Stomach (tissue), 9 donors: Measurements from ENCODE around the gene CCDC107. TPM values are rescaled to one million over a fixed set of nuclear protein-coding genes. Genes with fewer than 3 reads are reported as not detected.
A peak's percentile ranks its signal among the peaks of the same experiment; 100 is the strongest.
"Not testable (repeated sequence)": the region's sequence is repeated elsewhere in the genome, so short reads cannot be mapped to it uniquely, and the experiment has no call there.

ENCODE experiments used
- DNase-seq, 2 donors: peaks; one replicate each; pipeline versions ENCODE4 v3.0.0 to v3.0.0-alpha.2; 2013 to 2019
- H3K27ac ChIP-seq, 5 donors: fragments of 200-600 bp in 4 of 5; sonication (generic) in 4 of 5; one replicate each; pipeline ENCODE4 v1.5.1; 2013 to 2019; ENCODE audit warnings: mild to moderate bottlenecking in 1 of 5, moderate library complexity in 1 of 5
- H3K27me3 ChIP-seq, 3 donors: fragments of 200-600 bp; sonication (generic); one replicate each; pipeline ENCODE4 v1.5.1; 2017 to 2019; ENCODE audit warnings: mixed run types in 1 of 3
- H3K36me3 ChIP-seq, 4 donors: fragments of 200-600 bp; sonication (generic); 1 replicate in 3 of 4; 2 replicates in 1 of 4; pipeline ENCODE4 v1.5.1; 2016 to 2019
- H3K4me1 ChIP-seq, 4 donors: fragments of 200-600 bp; sonication (generic); one replicate each; pipeline ENCODE4 v1.5.1; 2016 to 2019
- H3K4me3 ChIP-seq, 4 donors: fragments of 200-600 bp; sonication (generic) in 3 of 4; one replicate each; pipeline ENCODE4 v1.5.1; 2016 to 2019; ENCODE audit warnings: mild to moderate bottlenecking in 1 of 4
- H3K9me3 ChIP-seq, 4 donors: fragments of 200-600 bp; sonication (generic); one replicate each; pipeline ENCODE4 v1.5.1; 2016 to 2019
- EP300 ChIP-seq: sonication (generic); formaldehyde crosslinking; IDR thresholded peaks from one replicate; pipeline ENCODE4 v1.6.1; 2017; ENCODE audit warnings: antibody characterized with exemption
- POLR2A ChIP-seq, 4 donors: fragments of 450-650 bp; IDR thresholded peaks; one replicate each; pipeline ENCODE4 v1.6.1; 2016; ENCODE audit warnings: antibody characterized with exemption in 4 of 4, control low read depth in 2 of 4, mild to moderate bottlenecking in 1 of 4, moderate library complexity in 1 of 4
- POLR2AphosphoS5 ChIP-seq, 3 donors: sonication (generic); formaldehyde crosslinking; IDR thresholded peaks; one replicate each; pipeline ENCODE4 v1.6.1; 2016; ENCODE audit warnings: antibody characterized with exemption in 3 of 3
- WGBS, 5 donors: extraction: QIAGEN DNeasy Blood & Tissue Kit in 3 of 5; methylation state at CpG; one replicate each; pipeline versions ENCODE4 v1.1.5 to v1.1.7; 2013 to 2018; 5-methylcytosine and 5-hydroxymethylcytosine counted together
- intact Hi-C: fragments of 100-400 bp; cut with DNase I; formaldehyde crosslinking; loops from one replicate; pipeline ENCODE4 v1.15.1; 2023; ENCODE audit warnings: low total_unique reads
- polyA plus RNA-seq, 3 donors: library from polyadenylated mRNA; stranded (reverse); fragments of 200-250 nt; gene quantifications; one replicate each; pipeline ENCODE4 v1.2.3, GENCODE V29; 2013
- total RNA-seq, 5 donors: library from RNA; depleted of rRNA; stranded (reverse); fragments of >200 nt; gene quantifications; one replicate each; pipeline versions ENCODE4 v1.1.0 to v1.2.3, GENCODE V29; 2014 to 2016
- TF ChIP-seq, protein P1 (sequence below), 7 experiments: fragments of 450-650 bp in 4 of 7; fragments of 200-600 bp in 3 of 7; sonication (generic) in 3 of 7; IDR thresholded peaks; one replicate each; pipeline ENCODE4 v1.5.1; 2016 to 2019; ENCODE audit warnings: antibody characterized with exemption in 7 of 7, control low read depth in 2 of 7, mild to moderate bottlenecking in 1 of 7
- donor health status: healthy with polysubstance abuse.
- donor health status: Bipolar disorder and iron deficiency.
- donor health status: healthy.

Gene CCDC107
- total and polyA plus RNA-seq, 8 donors = 15.6 to 104 (median 44.3) TPM

GRCh38 chr9:35643046-35643445 is 15.0 kb upstream of the CCDC107 start:
- H3K36me3 ChIP-seq = peaks cover 0 to 7% (median 5%) of the 10 kb centered on the region in 4 donors
- H3K4me1 ChIP-seq = peaks cover 9 to 24% (median 15%) of the 10 kb centered on the region in 4 donors
- H3K27ac ChIP-seq = no peak overlapping the region
- intact Hi-C loops = no loop called here
- H3K27me3 ChIP-seq = no peaks in the 10 kb centered on the region
- no peak overlapping the region for H3K4me3 ChIP-seq
- TF ChIP-seq, protein P1, sequence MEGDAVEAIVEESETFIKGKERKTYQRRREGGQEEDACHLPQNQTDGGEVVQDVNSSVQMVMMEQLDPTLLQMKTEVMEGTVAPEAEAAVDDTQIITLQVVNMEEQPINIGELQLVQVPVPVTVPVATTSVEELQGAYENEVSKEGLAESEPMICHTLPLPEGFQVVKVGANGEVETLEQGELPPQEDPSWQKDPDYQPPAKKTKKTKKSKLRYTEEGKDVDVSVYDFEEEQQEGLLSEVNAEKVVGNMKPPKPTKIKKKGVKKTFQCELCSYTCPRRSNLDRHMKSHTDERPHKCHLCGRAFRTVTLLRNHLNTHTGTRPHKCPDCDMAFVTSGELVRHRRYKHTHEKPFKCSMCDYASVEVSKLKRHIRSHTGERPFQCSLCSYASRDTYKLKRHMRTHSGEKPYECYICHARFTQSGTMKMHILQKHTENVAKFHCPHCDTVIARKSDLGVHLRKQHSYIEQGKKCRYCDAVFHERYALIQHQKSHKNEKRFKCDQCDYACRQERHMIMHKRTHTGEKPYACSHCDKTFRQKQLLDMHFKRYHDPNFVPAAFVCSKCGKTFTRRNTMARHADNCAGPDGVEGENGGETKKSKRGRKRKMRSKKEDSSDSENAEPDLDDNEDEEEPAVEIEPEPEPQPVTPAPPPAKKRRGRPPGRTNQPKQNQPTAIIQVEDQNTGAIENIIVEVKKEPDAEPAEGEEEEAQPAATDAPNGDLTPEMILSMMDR (IDR thresholded peaks at IDR 0.05) = no peak
- TF ChIP-seq POLR2A (IDR thresholded peaks at IDR 0.05) (no peak), EP300 (no peak), POLR2AphosphoS5 (IDR thresholded peaks at IDR 0.05) (no peak)
- DNase-seq = no peak
- no peaks in the 10 kb centered on the region for H3K9me3 ChIP-seq
- WGBS, 5 donors = 89 to 97% (median 96%) methylated on average over 11 to 12 of the region's 12 CpGs

DNA sequence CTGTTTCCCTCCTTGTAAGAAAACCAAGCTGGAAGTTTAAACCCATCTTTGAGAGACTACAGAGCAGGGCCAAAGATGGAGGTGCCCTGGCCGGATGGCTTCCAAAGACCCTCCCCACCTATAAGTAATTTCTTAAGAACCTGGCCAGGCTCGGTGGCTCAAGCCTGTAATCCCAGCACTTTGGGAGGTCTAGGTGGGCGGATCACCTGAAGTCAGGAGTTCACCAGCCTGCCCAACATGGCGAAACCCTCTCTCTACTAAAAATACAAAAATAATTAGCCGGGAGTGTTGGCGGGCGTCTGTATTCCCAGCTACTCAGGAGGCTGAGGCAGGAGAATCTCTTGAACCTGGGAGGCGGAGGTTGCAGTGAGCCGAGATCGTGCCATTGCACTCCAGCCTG is 12.4 kb upstream of the CCDC107 start:
- H3K36me3 ChIP-seq, H3K27me3 ChIP-seq, H3K9me3 ChIP-seq, intact Hi-C loops: not testable (repeated sequence)
- Histone ChIP-seq H3K27ac (peak overlapping the region; percentile 80 to 90 (median 88)), H3K4me1 (peaks cover 9 to 46% (median 18%) of the 10 kb centered on the region in 4 donors), H3K4me3 (peak overlapping the region; percentile 48 to 55 (median 54))
- 27 to 44% (median 31%) methylated on average over 10 of the region's 10 CpGs for WGBS, 5 donors
- DNase-seq = peak in 1 of 2 donors; percentile 19

- WGBS, 5 donors = 1 to 5% (median 2%) methylated on average over 11 of the region's 11 CpGs
Measured at GRCh38 chr9:35646153-35646532, 11.9 kb upstream of the CCDC107 start.

GRCh38 chr9:35646533-35647265 is 11.4 kb upstream of the CCDC107 start:
- intact Hi-C loops = no loop called here
- Histone ChIP-seq H3K27ac (peak overlapping the region; percentile 80 to 90 (median 88)), H3K36me3 (no peaks in the 10 kb centered on the region), H3K9me3 (no peaks in the 10 kb centered on the region), H3K4me1 (peaks cover 9 to 55% (median 20%) of the 10 kb centered on the region in 4 donors), H3K27me3 (no peaks in the 10 kb centered on the region), H3K4me3 (peak overlapping the region; percentile 48 to 55 (median 54))
- TF ChIP-seq POLR2AphosphoS5 (IDR thresholded peaks at IDR 0.05) = peak; percentile 84 to 96 (median 95)
- TF ChIP-seq, protein P1 (IDR thresholded peaks at IDR 0.05) = peak in 6 of 7 experiments; percentile 42 to 97 (median 96)
- peak; percentile 18 for TF ChIP-seq EP300
- TF ChIP-seq POLR2A (IDR thresholded peaks at IDR 0.05) = peak in 1 of 4 donors; percentile 17
- 0 to 2% (median 1%) methylated on average over 28 to 58 of the region's 58 CpGs for WGBS, 5 donors
- peak; percentile 96 to 98 for DNase-seq

More at GRCh38 chr9:35646153-35646532, 11.9 kb upstream of the CCDC107 start:
- H3K27me3 ChIP-seq = no peaks in the 10 kb centered on the region
- H3K36me3 ChIP-seq = no peaks in the 10 kb centered on the region
- H3K9me3 ChIP-seq = no peaks in the 10 kb centered on the region
- DNase-seq = peak; percentile 45 to 86
- intact Hi-C loops = no loop called here
- peak overlapping the region; percentile 80 to 90 (median 88) for H3K27ac ChIP-seq
- TF ChIP-seq POLR2A (IDR thresholded peaks at IDR 0.05) (no peak), EP300 (no peak), POLR2AphosphoS5 (IDR thresholded peaks at IDR 0.05) (no peak)
- TF ChIP-seq, protein P1 (IDR thresholded peaks at IDR 0.05) = no peak
- peaks cover 9 to 50% (median 18%) of the 10 kb centered on the region in 4 donors for H3K4me1 ChIP-seq
- H3K4me3 ChIP-seq = peak overlapping the region; percentile 48 to 55 (median 54)
